Neural progenitor cell (in vitro differentiated cells): ENCODE data around the gene EIF5. TPM values are rescaled to one million over a fixed set of nuclear protein-coding genes. Genes with fewer than 3 reads are reported as not detected.

Source experiments
- DNase-seq: peaks from one replicate; pipeline ENCODE4 v3.0.0-alpha.2; 2016; ENCODE audit warnings: low spot score
- H2AFZ ChIP-seq: fragments of 200-600 bp; sonication (generic); replicated peaks from 2 replicates; pipeline ENCODE4 v1.6.1; 2016; ENCODE audit warnings: antibody characterized with exemption
- H3F3A ChIP-seq: fragments of 200-600 bp; sonication (generic); 2 replicates; pipeline ENCODE4 v1.6.1; 2016; ENCODE audit warnings: antibody characterized with exemption, low read depth
- H3K27ac ChIP-seq: fragments of 200-600 bp; sonication (generic); 2 replicates; pipeline ENCODE4 v1.5.1; 2016; ENCODE audit warnings: mild to moderate bottlenecking
- H3K27me3 ChIP-seq: fragments of 200-600 bp; sonication (generic); 2 replicates; pipeline ENCODE4 v1.6.1; 2016; ENCODE audit warnings: mild to moderate bottlenecking, moderate library complexity
- H3K36me3 ChIP-seq: fragments of 200-600 bp; sonication (generic); 2 replicates; pipeline ENCODE4 v1.5.1; 2016
- H3K4me1 ChIP-seq: fragments of 200-600 bp; sonication (generic); 2 replicates; pipeline ENCODE4 v1.6.1; 2016; ENCODE audit warnings: mixed run types
- H3K4me2 ChIP-seq: fragments of 200-600 bp; sonication (generic); 2 replicates; pipeline ENCODE4 v1.6.1; 2016
- H3K4me3 ChIP-seq: fragments of 200-600 bp; sonication (generic); 2 replicates; pipeline ENCODE4 v1.5.1; 2016
- H3K79me2 ChIP-seq: fragments of 200-600 bp; sonication (generic); 2 replicates; pipeline ENCODE4 v1.6.1; 2016; ENCODE audit warnings: low read depth
- H3K9ac ChIP-seq: fragments of 200-600 bp; sonication (generic); 2 replicates; pipeline ENCODE4 v1.6.1; 2016
- H3K9me3 ChIP-seq: fragments of 200-600 bp; sonication (generic); 2 replicates; pipeline ENCODE4 v1.5.1; 2016; ENCODE audit warnings: low read depth
- H4K20me1 ChIP-seq: fragments of 200-600 bp; sonication (generic); 2 replicates; pipeline ENCODE4 v1.6.1; 2016; ENCODE audit warnings: low read depth
- H3K27ac Mint-ChIP-seq: 3 replicates; pipeline ENCODE4 v1.8.0; 2021; ENCODE audit warnings: mixed read lengths
- H3K27me3 Mint-ChIP-seq: 2 replicates; pipeline ENCODE4 v1.8.0; 2022; ENCODE audit warnings: low read depth, mild to moderate bottlenecking, inconsistent platforms, moderate library complexity, mixed read lengths; ENCODE audit not compliant: insufficient read depth
- H3K36me3 Mint-ChIP-seq: 3 replicates; pipeline ENCODE4 v1.8.0; 2021; ENCODE audit warnings: mixed read lengths
- H3K4me1 Mint-ChIP-seq: 3 replicates; pipeline ENCODE4 v1.8.0; 2021; ENCODE audit warnings: mixed read lengths
- H3K4me3 Mint-ChIP-seq: 3 replicates; pipeline ENCODE4 v1.8.0; 2021; ENCODE audit warnings: mild to moderate bottlenecking, moderate library complexity, mixed read lengths
- H3K9me3 Mint-ChIP-seq: 3 replicates; pipeline ENCODE4 v1.8.0; 2020; ENCODE audit warnings: mixed read lengths
- EZH2 ChIP-seq: fragments of 200-600 bp; sonication (generic); IDR thresholded peaks from 2 replicates; pipeline ENCODE4 v1.6.1; 2017; ENCODE audit warnings: antibody characterized with exemption, mild to moderate bottlenecking, moderate library complexity
- EZH2phosphoT487 ChIP-seq: fragments of 200-600 bp; sonication (generic); IDR thresholded peaks from 2 replicates; pipeline ENCODE4 v1.6.1; 2017; ENCODE audit warnings: antibody characterized with exemption
- total RNA-seq: library from RNA; depleted of rRNA; stranded (reverse); fragments of >200 nt; gene quantifications from 2 replicates; pipeline ENCODE4 v1.2.3, GENCODE V29; 2015; ENCODE audit warnings: low replicate concordance
- TF ChIP-seq, protein P1 (sequence below): fragments of 200-600 bp; sonication (generic); IDR thresholded peaks from 2 replicates; pipeline ENCODE4 v1.5.1; 2017; ENCODE audit warnings: antibody characterized with exemption, mild to moderate bottlenecking

Gene EIF5
- total RNA-seq, 1 donor from 2014 or later, result 216 TPM

DNA sequence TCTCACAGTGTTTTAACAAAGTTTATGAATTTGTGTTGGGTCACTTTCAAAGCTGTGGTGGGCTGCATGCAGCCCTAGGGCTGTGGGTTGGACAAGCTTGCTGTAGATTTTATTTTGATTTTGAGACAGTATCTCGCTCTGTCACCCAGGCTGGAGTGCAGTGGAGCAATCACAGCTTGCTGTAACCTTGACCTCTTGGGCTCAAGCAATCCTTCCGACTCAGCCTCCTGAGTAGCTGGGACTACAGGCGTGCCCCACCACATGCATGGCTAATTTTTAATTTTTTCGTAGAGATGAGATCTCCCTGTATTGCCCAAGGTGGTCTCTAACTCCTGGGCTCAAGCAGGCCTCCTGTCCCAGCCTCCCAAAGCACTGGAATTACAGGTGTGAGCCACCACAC lies 56.6 kb downstream of the EIF5 start:
- peaks cover 5% of the 10 kb centered on the region for H3K36me3 Mint-ChIP-seq
- no peak overlapping the region for H3K4me3 Mint-ChIP-seq
- Histone ChIP-seq H3K9ac (no peak overlapping the region), H3K27ac (no peak overlapping the region), H3K36me3 (no peaks in the 10 kb centered on the region), H3K4me1 (peaks cover 9% of the 10 kb centered on the region), H3K79me2 (peaks cover 100% of the 10 kb centered on the region), H4K20me1 (peaks cover 89% of the 10 kb centered on the region), H2AFZ (no peak overlapping the region), H3F3A (peaks cover 22% of the 10 kb centered on the region), H3K27me3 (no peaks in the 10 kb centered on the region), H3K9me3 (no peaks in the 10 kb centered on the region), H3K4me3 (no peak overlapping the region), H3K4me2 (no peak overlapping the region)
- no peak overlapping the region for H3K27ac Mint-ChIP-seq
- H3K9me3 Mint-ChIP-seq, result no peaks in the 10 kb centered on the region
- TF ChIP-seq, protein P1, sequence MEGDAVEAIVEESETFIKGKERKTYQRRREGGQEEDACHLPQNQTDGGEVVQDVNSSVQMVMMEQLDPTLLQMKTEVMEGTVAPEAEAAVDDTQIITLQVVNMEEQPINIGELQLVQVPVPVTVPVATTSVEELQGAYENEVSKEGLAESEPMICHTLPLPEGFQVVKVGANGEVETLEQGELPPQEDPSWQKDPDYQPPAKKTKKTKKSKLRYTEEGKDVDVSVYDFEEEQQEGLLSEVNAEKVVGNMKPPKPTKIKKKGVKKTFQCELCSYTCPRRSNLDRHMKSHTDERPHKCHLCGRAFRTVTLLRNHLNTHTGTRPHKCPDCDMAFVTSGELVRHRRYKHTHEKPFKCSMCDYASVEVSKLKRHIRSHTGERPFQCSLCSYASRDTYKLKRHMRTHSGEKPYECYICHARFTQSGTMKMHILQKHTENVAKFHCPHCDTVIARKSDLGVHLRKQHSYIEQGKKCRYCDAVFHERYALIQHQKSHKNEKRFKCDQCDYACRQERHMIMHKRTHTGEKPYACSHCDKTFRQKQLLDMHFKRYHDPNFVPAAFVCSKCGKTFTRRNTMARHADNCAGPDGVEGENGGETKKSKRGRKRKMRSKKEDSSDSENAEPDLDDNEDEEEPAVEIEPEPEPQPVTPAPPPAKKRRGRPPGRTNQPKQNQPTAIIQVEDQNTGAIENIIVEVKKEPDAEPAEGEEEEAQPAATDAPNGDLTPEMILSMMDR, result no peak
- TF ChIP-seq EZH2phosphoT487, result no peak
- TF ChIP-seq EZH2, result no peak
- no peak for DNase-seq
- peaks cover 30% of the 10 kb centered on the region for H3K4me1 Mint-ChIP-seq
- no peaks in the 10 kb centered on the region for H3K27me3 Mint-ChIP-seq

DNA sequence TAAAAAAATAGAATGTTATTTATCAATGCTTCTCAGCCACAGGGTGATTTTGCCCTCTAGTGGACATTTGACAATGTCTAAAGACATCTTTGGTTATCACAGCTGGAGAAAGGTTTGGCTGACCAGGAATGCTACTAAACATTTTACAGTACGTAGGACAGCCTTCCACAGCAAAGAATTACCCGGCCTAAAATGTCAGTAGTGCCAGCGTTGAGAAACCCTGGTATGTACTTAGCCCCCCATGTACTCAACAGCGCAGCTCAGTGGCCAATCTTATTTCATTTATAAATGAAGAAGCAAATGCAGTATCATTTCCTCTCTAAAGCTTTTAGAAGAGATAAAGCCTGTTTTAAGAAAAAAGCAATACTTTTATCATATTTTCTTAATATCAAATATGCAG lies 57.0 kb downstream of the EIF5 start:
- H3K27ac Mint-ChIP-seq, result no peak overlapping the region

DNA sequence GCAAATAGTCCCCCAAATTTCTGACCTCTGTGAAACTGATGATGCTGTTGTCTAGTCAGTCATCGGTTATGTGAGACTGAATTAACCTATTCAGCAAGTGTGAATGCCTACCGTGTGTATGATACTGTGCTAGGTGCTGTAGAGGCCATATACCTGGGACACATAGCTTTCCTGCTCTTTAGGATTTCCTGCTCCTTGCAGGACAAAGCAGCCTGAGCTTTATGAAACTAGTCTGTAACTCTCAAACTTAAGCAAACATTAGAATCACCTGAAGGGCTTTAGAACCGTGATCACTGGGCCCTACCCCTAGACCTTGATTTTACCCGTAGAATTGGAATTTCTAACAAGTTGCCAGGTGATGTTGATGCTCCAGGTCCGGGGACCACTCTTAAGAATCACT lies 58.1 kb downstream of the EIF5 start:
- Histone ChIP-seq H3K79me2 (peaks cover 100% of the 10 kb centered on the region), H2AFZ (no peak overlapping the region), H3K9me3 (no peaks in the 10 kb centered on the region), H3K4me3 (no peak overlapping the region), H3K4me1 (peaks cover 16% of the 10 kb centered on the region), H3K27me3 (no peaks in the 10 kb centered on the region), H3K9ac (no peak overlapping the region), H3K36me3 (no peaks in the 10 kb centered on the region), H4K20me1 (peaks cover 89% of the 10 kb centered on the region), H3F3A (peaks cover 15% of the 10 kb centered on the region), H3K27ac (no peak overlapping the region), H3K4me2 (no peak overlapping the region)
- Mint-ChIP-seq H3K4me1 (peaks cover 32% of the 10 kb centered on the region), H3K27me3 (no peaks in the 10 kb centered on the region), H3K27ac (no peak overlapping the region), H3K36me3 (peaks cover 5% of the 10 kb centered on the region), H3K9me3 (no peaks in the 10 kb centered on the region), H3K4me3 (no peak overlapping the region)
- TF ChIP-seq EZH2, result no peak
- no peak for TF ChIP-seq EZH2phosphoT487
- TF ChIP-seq, protein P1, result no peak
- DNase-seq, result no peak

More for the DNA sequence above, 57.0 kb downstream of the EIF5 start:
- Histone ChIP-seq H3K4me3 (no peak overlapping the region), H3K4me1 (peaks cover 13% of the 10 kb centered on the region), H3K36me3 (no peaks in the 10 kb centered on the region), H3K9ac (no peak overlapping the region), H2AFZ (no peak overlapping the region), H3K27me3 (no peaks in the 10 kb centered on the region), H4K20me1 (peaks cover 89% of the 10 kb centered on the region), H3K27ac (no peak overlapping the region), H3K79me2 (peaks cover 100% of the 10 kb centered on the region), H3F3A (peaks cover 18% of the 10 kb centered on the region), H3K4me2 (no peak overlapping the region), H3K9me3 (no peaks in the 10 kb centered on the region)
- TF ChIP-seq, protein P1, result peak; percentile 64
- no peak for TF ChIP-seq EZH2
- Mint-ChIP-seq H3K36me3 (peaks cover 5% of the 10 kb centered on the region), H3K9me3 (no peaks in the 10 kb centered on the region), H3K4me1 (peaks cover 32% of the 10 kb centered on the region), H3K4me3 (no peak overlapping the region), H3K27me3 (no peaks in the 10 kb centered on the region)
- DNase-seq, result peak; percentile 66
